NAMALWA (cell line): ENCODE data around the gene TFPT.

Experiments used
- DNase-seq: peaks from one replicate; pipeline ENCODE4 v3.0.0-alpha.2; 2015; ENCODE audit warnings: low spot score

The TFPT gene

GRCh38 chr19:54115109-54116063, at the start of gene TFPT, which contains the start of gene PRPF31:
Gene TFPT, minus strand, starts transcription at chr19:54115657. Its CDS starts 388 bp downstream, at chr19:54115269.
Gene PRPF31, plus strand, starts transcription at chr19:54115754. Its CDS starts 2,525 bp downstream, at chr19:54118279.
- peak; percentile 99 for DNase-seq

GRCh38 chr19:54165222-54165621, 49.8 kb upstream of the TFPT start:
- no peak for DNase-seq

- peak; percentile 44 for DNase-seq
Observed at GRCh38 chr19:54164369-54165068, 49.1 kb upstream of the TFPT start.

GRCh38 chr19:54162884-54163283, 47.4 kb upstream of the TFPT start:
- DNase-seq = no peak

- peak; percentile 94 for DNase-seq
Observed at GRCh38 chr19:54162241-54162805, 46.9 kb upstream of the TFPT start.

GRCh38 chr19:54160854-54161253, 45.4 kb upstream of the TFPT start:
- DNase-seq = no peak

- no peak for DNase-seq
Observed at GRCh38 chr19:54160182-54160811, 44.8 kb upstream of the TFPT start.

GRCh38 chr19:54159352-54160181, 44.1 kb upstream of the TFPT start, which contains the start of gene LENG1:
Gene LENG1, minus strand, starts transcription at chr19:54159721. Its CDS starts 26 bp downstream, at chr19:54159695.
- DNase-seq = peak; percentile 100

- DNase-seq = peak; percentile 72
Observed at GRCh38 chr19:54158812-54159351, 43.4 kb upstream of the TFPT start.

- no peak for DNase-seq
Observed at GRCh38 chr19:54156953-54157352, 41.5 kb upstream of the TFPT start.

- no peak for DNase-seq
Observed at GRCh38 chr19:54156490-54156889, 41.0 kb upstream of the TFPT start.

GRCh38 chr19:54155694-54156093, 40.2 kb upstream of the TFPT start:
- DNase-seq = no peak

- peak; percentile 50 for DNase-seq
Observed at GRCh38 chr19:54154603-54155345, 39.3 kb upstream of the TFPT start.

- DNase-seq = no peak
Observed at GRCh38 chr19:54153731-54154326, 38.4 kb upstream of the TFPT start.

GRCh38 chr19:54152878-54153524, 37.5 kb upstream of the TFPT start:
- DNase-seq = no peak

- no peak for DNase-seq
Observed at GRCh38 chr19:54152267-54152666, 36.8 kb upstream of the TFPT start.

GRCh38 chr19:54151362-54152035, 36.0 kb upstream of the TFPT start:
- DNase-seq = no peak

- no peak for DNase-seq
Observed at GRCh38 chr19:54149021-54149812, 33.8 kb upstream of the TFPT start.
